ENCODE data around the gene AZIN2. TPM values are rescaled to one million over a fixed set of nuclear protein-coding genes. Genes with fewer than 3 reads are reported as not detected.

AZIN2 gene
- total RNA-seq, 4 donors from 2014 or later = 2.1 to 3.7 (median 3.2) TPM

GRCh38 chr1:33088119-33088906, 7.4 kb downstream of the AZIN2 start:
- 71% methylated on average over 9 of the region's 9 CpGs for WGBS
- Histone ChIP-seq H3K36me3 (no peaks in the 10 kb centered on the region), H3K27me3 (no peaks in the 10 kb centered on the region), H3K9me3 (no peaks in the 10 kb centered on the region), H3K27ac (no peak overlapping the region), H3K4me3 (no peak overlapping the region), H3K4me1 (no peaks in the 10 kb centered on the region)
- TF ChIP-seq EP300 (IDR thresholded peaks at IDR 0.05) (no peak), POLR2AphosphoS5 (IDR thresholded peaks at IDR 0.05) (no peak), POLR2A (IDR thresholded peaks at IDR 0.05) (no peak)
- TF ChIP-seq, protein P1, sequence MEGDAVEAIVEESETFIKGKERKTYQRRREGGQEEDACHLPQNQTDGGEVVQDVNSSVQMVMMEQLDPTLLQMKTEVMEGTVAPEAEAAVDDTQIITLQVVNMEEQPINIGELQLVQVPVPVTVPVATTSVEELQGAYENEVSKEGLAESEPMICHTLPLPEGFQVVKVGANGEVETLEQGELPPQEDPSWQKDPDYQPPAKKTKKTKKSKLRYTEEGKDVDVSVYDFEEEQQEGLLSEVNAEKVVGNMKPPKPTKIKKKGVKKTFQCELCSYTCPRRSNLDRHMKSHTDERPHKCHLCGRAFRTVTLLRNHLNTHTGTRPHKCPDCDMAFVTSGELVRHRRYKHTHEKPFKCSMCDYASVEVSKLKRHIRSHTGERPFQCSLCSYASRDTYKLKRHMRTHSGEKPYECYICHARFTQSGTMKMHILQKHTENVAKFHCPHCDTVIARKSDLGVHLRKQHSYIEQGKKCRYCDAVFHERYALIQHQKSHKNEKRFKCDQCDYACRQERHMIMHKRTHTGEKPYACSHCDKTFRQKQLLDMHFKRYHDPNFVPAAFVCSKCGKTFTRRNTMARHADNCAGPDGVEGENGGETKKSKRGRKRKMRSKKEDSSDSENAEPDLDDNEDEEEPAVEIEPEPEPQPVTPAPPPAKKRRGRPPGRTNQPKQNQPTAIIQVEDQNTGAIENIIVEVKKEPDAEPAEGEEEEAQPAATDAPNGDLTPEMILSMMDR (IDR thresholded peaks at IDR 0.05) = no peak
- DNase-seq (ENCODE audit: low spot score in 2 of 2) = no peak

- no peak for DNase-seq (ENCODE audit: low spot score in 2 of 2)
- 69% methylated on average over 2 of the region's 2 CpGs for WGBS
Observed at GRCh38 chr1:33089457-33089856, 8.5 kb downstream of the AZIN2 start.

DNA sequence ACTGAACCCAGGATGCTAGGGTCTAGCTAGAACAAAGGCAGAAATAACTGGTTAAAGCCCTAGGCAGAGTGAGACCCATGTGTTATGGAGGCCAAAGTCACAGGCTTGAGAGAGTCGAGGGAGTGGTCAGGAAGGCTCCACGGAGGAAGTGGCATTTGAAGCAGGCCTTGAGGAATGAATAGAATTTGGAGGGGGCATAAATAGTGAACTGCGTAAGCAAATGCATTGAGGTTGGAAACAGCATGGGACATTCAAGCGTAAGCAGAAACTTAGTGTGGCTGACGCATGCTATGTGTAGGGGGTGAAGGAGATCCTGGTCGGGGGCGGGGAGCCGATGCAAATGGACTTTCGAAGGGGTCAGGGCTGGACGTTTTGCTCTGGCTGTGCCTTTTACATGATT, 11.5 kb downstream of the AZIN2 start:
- Histone ChIP-seq H3K4me1 (peaks cover 3% of the 10 kb centered on the region), H3K36me3 (no peaks in the 10 kb centered on the region), H3K27ac (no peak overlapping the region), H3K9me3 (no peaks in the 10 kb centered on the region), H3K27me3 (no peaks in the 10 kb centered on the region), H3K4me3 (no peak overlapping the region)
- DNase-seq (ENCODE audit: low spot score in 2 of 2) = no peak
- WGBS = 89% methylated on average over 10 of the region's 10 CpGs
- TF ChIP-seq POLR2AphosphoS5 (IDR thresholded peaks at IDR 0.05) (no peak), POLR2A (IDR thresholded peaks at IDR 0.05) (no peak), EP300 (IDR thresholded peaks at IDR 0.05) (no peak)
- TF ChIP-seq, protein P1 (IDR thresholded peaks at IDR 0.05) = no peak

More at GRCh38 chr1:33089457-33089856, 8.5 kb downstream of the AZIN2 start:
- H3K27ac ChIP-seq = no peak overlapping the region
- H3K9me3 ChIP-seq = no peaks in the 10 kb centered on the region
- no peaks in the 10 kb centered on the region for H3K27me3 ChIP-seq
- H3K36me3 ChIP-seq = no peaks in the 10 kb centered on the region
- H3K4me3 ChIP-seq = no peak overlapping the region
- H3K4me1 ChIP-seq = no peaks in the 10 kb centered on the region
- TF ChIP-seq, protein P1 (IDR thresholded peaks at IDR 0.05) = no peak

DNA sequence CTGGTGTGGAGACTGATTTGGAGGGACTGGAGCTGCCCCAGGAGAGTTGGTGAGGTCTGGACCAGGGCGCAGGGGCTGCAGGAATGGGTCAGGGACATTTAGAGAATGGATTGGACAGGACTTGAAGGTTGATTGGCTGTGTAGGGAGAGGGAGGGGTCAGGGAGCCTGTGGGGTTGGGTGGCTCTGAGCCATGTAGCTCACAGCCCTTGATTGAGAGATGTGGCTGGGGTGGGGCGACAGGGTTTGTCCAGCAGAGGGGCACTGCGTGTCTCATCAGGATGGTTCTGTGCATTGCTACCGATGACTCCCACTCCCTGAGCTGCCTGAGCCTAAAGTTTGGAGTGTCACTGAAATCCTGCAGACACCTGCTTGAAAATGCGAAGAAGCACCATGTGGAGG, 12.1 kb downstream of the AZIN2 start:
- Histone ChIP-seq H3K4me1 (peaks cover 3% of the 10 kb centered on the region), H3K27ac (no peak overlapping the region), H3K4me3 (no peak overlapping the region), H3K36me3 (no peaks in the 10 kb centered on the region), H3K27me3 (no peaks in the 10 kb centered on the region), H3K9me3 (no peaks in the 10 kb centered on the region)
- DNase-seq (ENCODE audit: low spot score in 2 of 2) = no peak
- WGBS = 92% methylated on average over 4 of the region's 5 CpGs
- TF ChIP-seq, protein P1 (IDR thresholded peaks at IDR 0.05) = no peak
- no peak for TF ChIP-seq POLR2A (IDR thresholded peaks at IDR 0.05)

GRCh38 chr1:33094486-33094885, 13.5 kb downstream of the AZIN2 start:
- no peak for DNase-seq (ENCODE audit: low spot score in 2 of 2)

More at GRCh38 chr1:33094486-33094885, 13.5 kb downstream of the AZIN2 start:
- WGBS = 96% methylated on average over 7 of the region's 11 CpGs
- Histone ChIP-seq H3K36me3 (no peaks in the 10 kb centered on the region), H3K4me1 (peaks cover 8% of the 10 kb centered on the region), H3K27ac (no peak overlapping the region), H3K9me3 (no peaks in the 10 kb centered on the region), H3K27me3 (no peaks in the 10 kb centered on the region), H3K4me3 (no peak overlapping the region)
- TF ChIP-seq POLR2A (IDR thresholded peaks at IDR 0.05) (no peak), EP300 (IDR thresholded peaks at IDR 0.05) (no peak), POLR2AphosphoS5 (IDR thresholded peaks at IDR 0.05) (no peak)
- TF ChIP-seq, protein P1 (IDR thresholded peaks at IDR 0.05) = no peak
